Heart left ventricle (tissue), 13 donors: Measurements from ENCODE around the gene MYLK2.

Experiments used
- POLR2A ChIP-seq, 2 donors: fragments of 450-650 bp; IDR thresholded peaks; one replicate each; pipeline ENCODE4 v1.6.1; 2017; ENCODE audit warnings: antibody characterized with exemption in 2 of 2, mild to moderate bottlenecking in 2 of 2, moderate library complexity in 2 of 2
- TF ChIP-seq, protein P1 (sequence below), 12 donors: fragments of 200-600 bp; sonication (generic) in 4 of 12; IDR thresholded peaks; one replicate each; pipeline versions ENCODE4 v1.5.0 to v1.8.0; 2018 to 2022; ENCODE audit warnings: antibody characterized with exemption in 12 of 12, mild to moderate bottlenecking in 5 of 12
- donor health status: ischemic (EF 13 %, LVEDD 7.1; RV severe dilation, severe dysfunction).
- donor health status: DM: no; HTN: yes; CAD: no.
- donor health status: DM: no; HTN: no; CAD: no.
- donor health status: ischemic (EF 25% LVEDD 6.9; RV normal size, moderate dysfunction).
- donor health status: ischemic (EF 25% LVEDD 5.7; RV mildly dilated, moderate dysfunction).
- donor health status: ischemic (EF 35%, LVEDD 5.7; RV mildly dilated, moderate dysfunction).
- donor health status: nonischemic (EF 11% LVEDD 7.7; RV severe dilation, severe dysfunction).
- donor health status: DM: yes; HTN: yes; CAD: no.
- donor health status: PGD.
- donor health status: ischemic (EF 29% LVEDD 5.4; RV normal size, mild dysfunction).
- donor health status: nonischemic (EF 23%, LVEDD 6.1; RV moderate dilation, normal function).

DNA sequence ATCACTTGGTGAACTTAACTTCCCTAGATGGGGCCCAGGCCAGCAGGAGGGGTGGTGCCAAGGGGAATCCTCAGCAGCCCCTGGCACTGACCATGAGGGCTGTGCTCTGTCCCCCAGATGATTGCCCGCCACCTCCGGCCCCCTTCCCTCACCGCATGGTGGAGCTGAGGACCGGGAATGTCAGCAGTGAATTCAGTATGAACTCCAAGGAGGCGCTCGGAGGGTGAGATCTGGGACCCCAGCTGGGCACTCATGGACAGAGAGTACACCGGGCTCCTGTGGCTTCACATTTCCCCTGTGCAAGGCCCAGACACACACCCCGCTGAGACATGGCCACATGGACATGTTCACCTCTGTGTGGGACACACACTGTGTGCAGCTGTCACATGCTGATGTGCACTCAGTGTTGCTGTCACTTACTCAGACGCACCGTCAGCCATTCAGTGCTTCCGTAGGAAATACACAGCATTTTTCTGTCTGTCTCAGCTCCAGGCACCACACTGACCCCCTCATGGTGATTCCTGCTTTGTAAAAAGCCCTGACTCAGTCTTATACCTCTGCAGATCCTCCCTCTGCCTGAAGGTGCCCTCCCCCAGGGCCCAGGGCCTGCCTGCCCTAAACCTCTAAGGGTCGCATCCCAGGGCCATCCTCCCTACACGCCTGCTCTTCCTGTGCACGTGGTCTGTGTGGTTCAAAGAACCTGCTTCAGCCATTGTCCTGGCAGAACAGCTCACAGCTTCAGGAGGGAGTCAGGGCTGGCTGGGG is 4.4 kb downstream of the MYLK2 start:
- TF ChIP-seq, protein P1, sequence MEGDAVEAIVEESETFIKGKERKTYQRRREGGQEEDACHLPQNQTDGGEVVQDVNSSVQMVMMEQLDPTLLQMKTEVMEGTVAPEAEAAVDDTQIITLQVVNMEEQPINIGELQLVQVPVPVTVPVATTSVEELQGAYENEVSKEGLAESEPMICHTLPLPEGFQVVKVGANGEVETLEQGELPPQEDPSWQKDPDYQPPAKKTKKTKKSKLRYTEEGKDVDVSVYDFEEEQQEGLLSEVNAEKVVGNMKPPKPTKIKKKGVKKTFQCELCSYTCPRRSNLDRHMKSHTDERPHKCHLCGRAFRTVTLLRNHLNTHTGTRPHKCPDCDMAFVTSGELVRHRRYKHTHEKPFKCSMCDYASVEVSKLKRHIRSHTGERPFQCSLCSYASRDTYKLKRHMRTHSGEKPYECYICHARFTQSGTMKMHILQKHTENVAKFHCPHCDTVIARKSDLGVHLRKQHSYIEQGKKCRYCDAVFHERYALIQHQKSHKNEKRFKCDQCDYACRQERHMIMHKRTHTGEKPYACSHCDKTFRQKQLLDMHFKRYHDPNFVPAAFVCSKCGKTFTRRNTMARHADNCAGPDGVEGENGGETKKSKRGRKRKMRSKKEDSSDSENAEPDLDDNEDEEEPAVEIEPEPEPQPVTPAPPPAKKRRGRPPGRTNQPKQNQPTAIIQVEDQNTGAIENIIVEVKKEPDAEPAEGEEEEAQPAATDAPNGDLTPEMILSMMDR (IDR thresholded peaks at IDR 0.05): no peak
- no peak for TF ChIP-seq POLR2A (IDR thresholded peaks at IDR 0.05)
